Stimulated activated CD4-positive, alpha-beta T cell treated with anti-CD3 and anti-CD28 coated beads, Interleukin-4, amount 100 ng/mL, for 1 hour (primary cell): ENCODE measurements around the gene FHIT.

Experiments
- DNase-seq: peaks from one replicate; pipeline ENCODE4 v3.0.0-alpha.2; 2020

Gene FHIT

DNA sequence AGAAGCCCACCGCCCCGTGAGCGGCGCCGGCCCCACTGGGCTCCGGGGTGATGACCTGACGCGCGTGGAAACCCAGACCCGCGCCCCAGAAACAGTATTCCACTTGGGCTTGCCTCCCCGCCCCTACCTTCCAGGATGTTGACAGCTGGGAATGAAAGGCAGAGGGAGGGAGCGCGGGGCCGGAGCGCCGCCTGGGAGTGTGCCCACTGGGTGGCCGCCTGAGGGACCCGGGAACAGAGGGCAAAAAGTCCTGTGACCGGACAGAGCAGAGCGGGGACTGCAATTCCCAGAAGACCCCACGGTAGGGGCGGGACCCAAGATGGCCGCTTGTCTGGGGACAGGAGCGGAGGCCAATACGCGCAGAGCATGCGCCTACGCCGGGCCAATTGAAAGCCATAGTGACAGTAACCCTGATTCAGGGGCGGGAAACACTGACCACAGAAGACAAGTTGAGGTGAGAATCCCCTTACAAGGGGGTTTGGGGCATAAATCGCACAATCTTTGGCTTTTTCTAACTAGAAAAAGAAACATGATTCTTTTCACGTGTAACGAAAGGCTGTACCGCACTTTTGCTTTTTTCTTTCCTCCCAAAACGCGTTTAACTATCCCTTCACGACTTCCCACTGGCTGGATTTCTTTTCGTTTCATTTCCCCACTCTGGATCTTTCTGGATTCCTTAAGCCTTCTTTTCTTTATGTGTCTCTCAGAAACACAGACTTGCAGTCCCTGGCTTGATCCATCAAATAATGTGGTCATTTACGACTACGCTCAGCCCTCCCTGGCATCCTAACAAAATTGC is at the start of gene FHIT:
Gene FHIT, minus strand, starts transcription at position 279 of the 799 bp plus-strand sequence.
- DNase-seq: peak; percentile 92

DNA sequence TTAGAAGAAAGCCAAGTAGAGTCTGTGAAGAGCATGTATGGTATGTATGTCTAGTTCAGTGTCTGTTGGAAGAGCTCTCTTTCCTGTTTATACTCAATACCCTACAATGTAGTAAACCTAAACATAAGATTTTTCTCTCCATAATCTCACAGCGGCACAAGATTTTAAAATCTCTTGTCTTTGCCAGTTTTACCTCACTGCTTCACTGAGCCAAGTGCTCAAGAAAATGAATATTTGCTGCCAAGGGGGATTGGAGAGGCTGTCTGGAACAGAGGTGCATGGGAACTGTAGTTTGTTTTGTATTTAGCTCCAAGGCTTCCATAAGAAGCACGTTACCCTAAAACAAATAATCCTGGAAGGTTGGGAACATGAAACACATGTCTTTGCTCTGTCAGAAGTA is 49.5 kb upstream of the FHIT start:
- no peak for DNase-seq

DNA sequence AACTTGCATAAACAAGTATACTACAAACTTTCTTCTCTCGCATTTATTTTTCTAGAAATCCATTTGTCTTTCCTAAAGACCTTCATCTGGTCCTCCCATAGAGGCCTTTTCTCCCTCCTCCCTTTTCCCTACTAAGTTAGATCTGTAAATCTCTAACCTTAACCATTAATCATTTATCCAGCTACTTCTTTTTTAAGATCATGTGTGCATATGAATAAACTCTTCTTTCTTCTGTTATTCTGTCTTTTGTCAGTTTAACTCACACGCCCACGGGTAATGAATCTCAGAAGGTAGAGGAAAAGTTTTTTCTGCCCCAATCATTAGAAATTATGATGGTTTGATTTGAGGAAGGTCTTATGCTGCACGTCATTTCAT is 48.7 kb upstream of the FHIT start:
- no peak for DNase-seq

DNA sequence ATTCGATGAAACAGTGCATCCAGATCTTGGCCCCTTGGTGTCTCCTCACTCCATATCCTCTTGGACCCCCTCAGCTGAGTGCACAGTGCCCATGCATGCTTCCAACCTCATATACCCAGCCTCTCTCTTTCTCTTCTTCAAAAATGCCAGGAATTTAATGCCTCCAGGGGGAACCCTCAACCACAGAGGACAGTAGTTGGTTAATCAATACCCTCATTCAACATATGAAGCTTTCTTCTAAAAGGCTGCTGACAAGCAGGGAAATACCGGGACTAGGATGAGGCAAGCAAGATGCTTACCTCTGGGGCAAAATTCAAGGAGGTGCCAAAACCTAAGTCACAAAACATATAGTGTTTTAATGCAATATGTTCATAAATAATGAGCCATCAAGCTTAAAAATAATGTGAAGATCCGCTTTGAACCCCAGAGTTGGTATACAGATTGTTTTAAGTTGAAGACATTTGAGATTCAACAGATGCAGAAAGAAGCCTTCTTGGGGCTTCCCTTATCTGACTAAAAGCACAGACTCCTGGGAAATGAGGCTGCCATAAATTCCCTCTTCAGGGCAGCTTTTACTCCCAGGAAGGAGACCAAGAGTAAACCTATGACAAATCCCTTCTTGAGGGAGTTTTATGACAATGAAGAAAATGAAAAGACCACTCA is 48.2 kb upstream of the FHIT start:
- no peak for DNase-seq

DNA sequence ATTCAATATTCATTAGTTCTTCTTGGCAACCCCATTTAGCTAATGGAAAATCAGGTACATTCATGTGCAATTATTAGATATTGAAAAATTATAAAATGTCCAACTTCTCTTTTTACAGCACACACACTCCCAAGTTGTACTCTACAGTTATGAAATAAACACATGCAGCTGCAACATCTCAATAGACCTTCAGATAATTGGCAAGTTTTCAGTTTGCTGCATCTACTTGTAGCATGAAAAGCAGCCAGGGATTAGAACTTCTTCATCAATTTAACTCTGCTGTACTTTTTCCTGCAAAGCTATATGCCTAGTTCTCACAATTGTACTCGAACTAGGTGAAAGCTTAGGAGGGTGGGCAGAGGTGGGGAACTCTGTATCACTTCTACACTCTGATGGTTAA is 46.6 kb upstream of the FHIT start:
- no peak for DNase-seq

DNA sequence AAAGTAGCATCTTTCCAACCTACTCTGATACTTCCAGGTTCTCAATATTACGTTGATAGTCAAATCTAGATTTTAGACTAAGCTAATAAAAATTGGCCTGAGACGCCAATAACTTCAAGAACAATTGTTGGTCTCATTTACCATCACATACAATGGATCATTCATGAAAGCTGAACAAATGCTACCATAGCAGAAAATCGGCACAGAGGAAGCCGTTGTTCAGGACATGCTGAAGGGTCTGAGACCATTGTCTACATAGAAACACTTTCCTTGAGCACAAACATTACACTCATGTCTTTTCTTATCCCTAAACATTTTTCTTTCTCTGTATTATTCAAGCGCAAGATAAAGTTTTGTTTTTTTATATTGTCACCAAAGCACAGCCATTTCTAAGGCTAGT is 37.2 kb upstream of the FHIT start:
- DNase-seq: no peak

DNA sequence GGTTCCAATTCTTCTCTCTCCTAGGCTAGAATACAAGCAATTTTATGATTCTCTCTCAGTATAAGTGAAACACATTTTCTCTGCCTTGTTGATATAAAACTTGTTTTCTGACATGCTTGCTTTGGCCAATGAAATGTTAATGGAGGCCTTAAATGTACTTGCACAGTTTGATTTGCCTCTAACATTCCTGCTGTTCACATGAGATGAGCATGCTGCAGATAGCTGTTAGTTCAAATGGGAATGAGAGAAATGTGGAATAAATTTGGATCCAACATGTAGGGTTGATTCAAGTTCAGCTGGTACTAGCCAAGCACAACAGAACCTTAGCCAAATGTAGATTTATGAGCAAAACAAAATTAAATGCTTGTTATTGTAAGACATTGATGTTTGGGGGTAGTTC is 32.6 kb upstream of the FHIT start:
- no peak for DNase-seq

DNA sequence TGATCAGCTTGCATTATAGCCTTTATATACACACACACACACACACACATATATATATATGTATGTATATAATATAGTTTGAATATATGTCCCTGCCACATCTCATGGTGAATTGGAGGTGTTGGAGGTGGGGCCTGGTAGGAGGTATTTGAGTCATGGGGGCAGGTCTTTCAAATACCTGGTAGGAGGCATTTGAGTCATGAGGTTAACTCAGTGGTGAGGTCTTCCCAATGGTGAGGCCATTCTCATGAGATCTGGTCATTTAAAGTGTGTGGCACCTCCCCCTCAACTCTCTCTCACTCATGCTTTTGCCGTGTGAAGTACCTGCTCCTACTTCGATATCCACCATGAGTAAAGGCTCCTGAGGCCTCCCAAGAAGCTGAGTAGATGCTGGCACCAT is 27.5 kb upstream of the FHIT start:
- DNase-seq: no peak

DNA sequence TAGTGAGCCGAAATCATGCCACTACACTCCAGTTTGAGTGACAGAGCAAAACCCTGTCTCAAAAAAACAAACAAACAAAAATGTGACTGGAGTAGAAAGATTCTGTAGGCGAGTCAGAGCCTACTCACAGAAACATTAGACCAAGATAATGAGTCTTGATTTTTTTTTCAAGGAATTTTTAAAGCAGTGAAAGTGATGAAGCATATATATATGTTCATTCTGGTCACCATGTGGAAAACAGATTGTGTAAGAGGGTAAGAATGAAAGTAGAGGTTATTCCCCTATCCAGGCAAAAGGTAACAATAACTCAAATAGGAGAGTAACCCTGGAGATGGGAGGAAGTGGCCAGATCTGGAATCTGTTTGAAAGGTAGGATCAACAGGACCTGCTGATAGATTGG is 26.2 kb upstream of the FHIT start:
- no peak for DNase-seq

DNA sequence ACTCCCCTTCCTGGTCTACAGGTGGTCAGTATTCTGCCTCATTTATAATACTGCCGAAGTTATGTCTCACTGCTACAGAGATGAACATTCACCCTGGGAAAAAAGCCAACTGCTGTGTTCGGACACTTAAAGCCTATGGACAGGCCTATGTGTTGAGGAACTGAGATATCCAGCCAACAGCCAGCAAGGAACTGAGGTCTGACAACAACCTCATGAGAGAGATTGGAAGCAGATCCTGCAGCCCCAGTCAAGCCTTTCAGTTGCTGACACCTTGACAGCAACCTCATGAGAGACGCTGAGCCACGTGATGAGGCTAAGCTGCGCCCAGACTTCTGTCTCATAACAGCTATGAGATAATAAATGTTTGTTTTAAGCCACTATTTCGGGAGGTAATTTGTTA is 18.2 kb upstream of the FHIT start:
- DNase-seq: no peak

DNA sequence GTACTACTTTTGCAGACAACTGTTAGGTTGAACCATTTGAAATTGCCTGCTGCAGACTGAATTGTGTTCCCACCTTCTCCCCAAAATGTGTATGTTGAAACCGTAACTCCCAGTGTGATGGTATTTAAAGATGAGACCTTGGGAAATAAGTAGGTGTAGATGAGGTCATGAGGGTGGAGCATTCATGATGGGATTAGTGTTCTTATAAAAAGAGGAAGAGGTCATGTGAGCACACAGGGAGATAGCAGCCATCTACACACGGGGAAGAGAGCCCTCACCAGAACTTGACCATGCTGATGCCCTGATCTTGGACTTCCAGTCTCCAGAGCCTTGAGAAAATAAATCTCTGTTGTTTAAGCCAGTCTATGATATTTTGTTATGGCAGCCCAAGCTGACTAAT is 17.4 kb upstream of the FHIT start:
- no peak for DNase-seq

DNA sequence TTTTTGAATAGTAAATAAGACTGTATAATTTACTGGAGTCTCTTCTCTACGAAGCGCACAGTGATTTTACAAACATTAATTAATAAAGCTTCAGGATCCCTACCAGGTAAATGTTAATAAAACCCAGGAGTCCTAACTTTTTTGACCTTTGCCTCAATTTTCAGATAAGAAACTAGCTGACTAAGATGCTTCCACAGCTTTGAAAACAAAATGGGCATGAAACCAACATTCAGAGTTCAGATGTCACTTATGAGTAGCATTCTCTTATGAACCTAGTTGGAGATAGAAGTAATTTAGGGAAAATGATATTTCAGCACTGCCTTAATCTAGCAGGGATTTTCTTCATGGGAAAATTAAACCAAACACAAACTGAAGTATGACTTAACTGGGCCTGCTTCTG is 13.0 kb upstream of the FHIT start:
- DNase-seq: no peak

DNA sequence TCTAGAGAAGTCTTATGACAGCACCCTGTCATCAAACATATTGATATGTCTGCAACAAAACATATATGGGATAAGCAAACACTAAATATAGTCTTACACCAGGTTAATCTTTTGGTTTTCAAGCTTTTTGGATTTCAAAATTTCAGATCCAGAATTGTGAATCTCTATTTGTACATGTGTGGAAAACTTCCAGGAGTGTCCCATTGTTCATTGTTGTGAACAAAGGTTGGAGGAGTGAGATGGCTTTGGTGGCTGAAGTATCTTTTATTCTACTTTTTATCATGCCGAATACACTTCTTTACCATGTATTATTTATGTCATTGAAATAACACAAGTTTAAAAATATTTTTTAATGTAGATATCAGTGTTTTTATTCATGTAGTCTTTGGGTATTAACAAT is 5.9 kb upstream of the FHIT start:
- DNase-seq: no peak

DNA sequence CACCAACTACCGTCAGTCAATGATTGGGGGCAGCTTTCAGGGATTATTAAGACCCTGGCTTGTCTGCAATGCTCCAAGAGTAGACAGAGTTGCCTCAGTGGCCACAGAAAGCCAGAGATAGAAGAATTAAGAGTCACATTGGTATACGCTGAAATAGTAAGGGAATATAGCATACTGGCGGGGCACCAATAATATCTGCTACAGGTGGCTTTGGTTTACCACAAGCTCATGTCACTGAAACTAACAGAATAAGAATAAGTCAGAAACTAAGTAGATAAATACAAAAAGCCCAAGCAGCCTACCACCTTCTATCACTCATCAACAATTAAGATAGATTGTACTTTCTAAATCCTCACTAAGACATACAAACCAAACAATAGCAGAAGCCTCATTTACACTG is 2.5 kb upstream of the FHIT start:
- no peak for DNase-seq

DNA sequence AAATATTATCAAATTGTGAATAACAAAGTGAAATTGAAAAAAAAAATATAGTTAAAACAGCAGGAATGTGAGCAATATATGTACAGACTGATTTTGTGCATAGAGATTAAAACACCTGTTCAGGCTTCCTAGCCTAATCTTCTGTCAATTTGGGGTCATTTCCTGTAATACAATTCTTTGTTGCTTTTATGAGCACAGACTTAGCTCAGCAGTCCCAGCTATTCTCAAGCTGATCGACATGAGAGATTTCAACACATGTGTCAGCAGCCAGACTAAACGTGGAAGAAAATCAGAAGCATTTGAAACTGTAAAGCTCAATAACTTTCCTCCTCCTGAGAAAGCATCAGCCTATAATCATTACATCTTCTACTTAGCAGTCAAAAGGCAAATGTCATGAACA is 1.6 kb upstream of the FHIT start:
- DNase-seq: no peak

DNA sequence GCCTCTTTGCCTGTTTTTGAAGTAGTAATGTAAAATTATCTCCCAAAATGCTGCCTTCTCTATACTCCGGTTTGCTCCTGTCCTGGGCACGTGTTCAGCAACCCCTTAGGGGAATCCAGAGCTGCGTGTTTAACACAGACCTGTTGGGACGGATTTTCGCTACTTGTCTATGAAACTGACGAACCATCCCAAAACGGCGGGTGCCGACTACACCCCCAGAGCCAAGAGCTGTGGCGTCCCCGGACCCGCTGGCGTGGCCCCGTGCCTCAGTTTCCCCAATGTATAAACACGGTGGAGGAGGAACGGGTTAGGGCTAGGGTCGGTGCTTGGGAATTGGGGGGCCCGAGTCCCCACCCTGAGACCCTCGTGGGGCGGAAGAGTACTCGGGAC is 473 bp downstream of the FHIT start:
- peak; percentile 20 for DNase-seq

DNA sequence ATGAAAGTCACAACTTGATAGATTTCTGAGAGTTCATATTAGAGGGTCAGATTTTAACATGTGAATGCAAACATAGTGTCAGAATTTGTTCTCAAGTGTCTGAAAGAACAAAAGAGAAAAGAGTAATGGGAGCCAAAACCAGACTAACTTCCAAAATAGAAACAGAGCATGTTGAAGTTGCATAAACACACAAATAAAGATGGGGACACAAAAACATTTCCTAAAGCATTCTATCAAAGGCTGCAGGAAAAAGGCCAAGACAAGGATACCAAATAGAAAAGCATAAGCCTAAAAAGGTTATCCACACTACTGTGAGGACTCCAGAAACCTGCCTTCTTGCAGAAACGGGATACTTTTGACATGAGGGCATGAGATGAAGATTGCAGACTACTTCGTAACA is 2.8 kb downstream of the FHIT start:
- no peak for DNase-seq

DNA sequence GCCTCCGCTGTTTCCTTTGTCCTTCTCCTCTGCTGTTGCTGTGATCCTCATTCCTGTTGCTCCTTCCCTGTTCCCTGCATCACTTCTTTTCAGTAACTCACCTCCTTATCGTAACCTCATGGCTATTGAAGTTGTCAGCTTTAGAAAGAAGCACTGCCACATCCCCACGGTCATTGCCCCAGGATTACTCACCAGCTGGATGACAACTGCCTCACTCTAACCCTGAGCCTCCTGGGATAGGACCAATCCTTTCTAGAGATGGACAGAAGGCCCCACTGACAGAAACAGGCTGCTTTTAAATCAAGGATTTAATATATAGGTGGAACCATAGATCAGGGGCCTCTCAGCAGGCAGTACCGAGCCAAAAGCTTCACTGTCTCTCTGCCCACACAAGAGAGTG is 4.1 kb downstream of the FHIT start:
- DNase-seq: no peak

DNA sequence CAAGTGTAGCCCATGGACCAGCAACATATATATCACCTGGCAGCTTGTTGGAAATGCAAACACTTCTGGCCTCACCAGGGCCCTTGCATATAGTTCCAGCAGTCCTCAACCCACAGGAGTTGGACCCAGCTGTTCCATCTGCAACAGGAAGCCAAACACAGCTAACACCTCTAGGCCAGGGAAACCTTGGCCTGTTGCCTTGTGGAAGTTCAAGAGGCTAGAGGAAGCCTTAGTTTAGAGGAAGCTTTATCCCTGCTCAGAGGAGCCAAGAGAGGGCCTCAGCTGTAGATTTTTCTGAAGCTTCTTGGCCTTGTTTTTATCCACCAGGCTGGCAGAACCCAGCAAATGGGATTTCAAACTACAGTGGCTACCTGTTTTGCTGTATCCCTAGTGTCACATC is 11.4 kb downstream of the FHIT start:
- DNase-seq: no peak

DNA sequence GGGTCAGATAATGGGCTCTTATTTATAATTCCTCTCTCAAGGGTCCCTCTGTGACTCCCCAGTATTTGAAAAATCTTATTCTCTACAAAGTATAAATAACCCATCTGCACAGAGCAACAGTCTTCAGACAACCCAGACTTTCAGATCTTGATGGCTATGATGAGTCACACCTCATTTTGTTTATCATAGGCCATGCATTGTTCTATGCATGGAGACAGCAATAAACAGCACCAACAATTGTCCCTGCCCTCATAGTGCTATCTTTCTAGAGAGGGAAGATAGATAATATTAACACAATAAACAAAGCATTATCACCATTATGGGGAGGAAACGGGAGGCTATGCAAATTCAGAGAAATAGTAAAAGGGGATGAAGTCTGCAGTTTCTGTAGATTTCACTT is 13.4 kb downstream of the FHIT start:
- no peak for DNase-seq

DNA sequence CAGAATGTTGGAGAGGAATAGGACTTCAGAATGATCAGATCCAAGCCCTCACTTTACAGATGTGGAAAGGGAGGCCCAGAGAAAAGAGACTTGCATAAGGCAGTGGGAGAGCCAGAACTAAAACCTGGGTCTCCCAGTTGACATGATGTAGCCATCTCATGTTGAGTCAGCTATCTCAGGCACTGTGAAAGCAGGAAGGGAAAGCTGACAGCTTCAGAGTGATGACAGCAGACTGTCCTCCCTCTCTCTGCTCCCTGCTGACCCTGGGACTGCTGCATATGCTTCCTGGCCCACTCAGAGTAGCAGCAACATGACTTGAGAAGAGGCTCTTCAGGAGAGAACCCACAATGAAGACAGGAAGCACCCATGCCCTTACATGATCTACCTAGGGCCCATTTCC is 14.7 kb downstream of the FHIT start:
- no peak for DNase-seq

DNA sequence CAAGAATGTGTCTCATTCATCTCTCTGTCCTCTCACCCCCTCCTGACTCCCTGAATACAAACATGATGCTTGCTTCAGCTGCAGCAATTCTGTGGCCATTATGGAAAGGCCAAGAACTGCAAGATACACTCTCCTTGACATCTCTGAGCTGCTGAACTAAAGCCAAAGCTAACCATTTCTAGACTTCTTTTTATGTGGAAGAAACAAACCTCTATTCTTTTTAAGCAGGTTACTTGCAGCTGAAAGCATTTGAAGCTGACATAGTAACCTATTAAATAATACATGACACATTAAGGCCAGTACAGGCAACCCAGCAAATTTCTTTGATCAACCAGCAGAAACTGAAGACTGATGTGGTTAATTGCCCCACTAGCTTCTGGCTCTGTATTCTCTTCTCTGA is 17.5 kb downstream of the FHIT start:
- DNase-seq: no peak

DNA sequence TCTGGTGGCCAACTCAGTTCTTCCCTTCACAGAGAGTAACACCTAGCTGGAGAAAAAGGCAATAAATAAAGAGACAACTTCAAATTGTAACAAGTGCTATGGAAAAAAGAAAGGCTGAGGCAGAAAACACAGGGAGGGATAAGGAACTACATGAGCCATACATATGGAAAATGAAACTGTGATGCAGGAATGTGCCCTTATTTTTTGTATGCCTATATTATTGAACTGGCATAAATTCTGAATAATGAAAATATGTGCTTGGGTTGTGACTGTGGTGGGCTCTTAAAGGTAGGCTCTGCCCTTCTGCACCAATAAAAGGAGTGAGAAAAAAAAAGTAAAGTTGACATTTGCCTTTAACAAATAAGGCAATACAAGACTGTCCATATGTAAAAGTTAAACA is 19.6 kb downstream of the FHIT start:
- no peak for DNase-seq

DNA sequence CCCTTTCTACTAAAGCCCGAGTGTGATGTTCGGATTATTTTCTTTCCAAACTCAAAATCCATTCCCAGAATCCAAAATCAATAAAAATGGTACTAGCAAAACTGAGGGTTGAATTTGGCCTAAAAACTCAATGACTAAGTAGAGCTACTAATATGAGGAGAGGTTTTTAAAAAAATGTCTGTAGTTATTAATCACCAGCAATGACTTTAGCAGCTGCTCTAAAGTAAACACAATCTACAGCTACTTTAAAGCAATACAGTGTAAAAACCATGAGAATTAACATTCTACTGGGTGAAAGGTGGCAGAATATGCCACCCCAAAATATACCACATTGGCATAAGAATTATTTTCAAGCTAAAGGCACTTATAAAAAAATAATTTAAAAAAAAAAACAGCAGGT is 23.5 kb downstream of the FHIT start:
- no peak for DNase-seq

DNA sequence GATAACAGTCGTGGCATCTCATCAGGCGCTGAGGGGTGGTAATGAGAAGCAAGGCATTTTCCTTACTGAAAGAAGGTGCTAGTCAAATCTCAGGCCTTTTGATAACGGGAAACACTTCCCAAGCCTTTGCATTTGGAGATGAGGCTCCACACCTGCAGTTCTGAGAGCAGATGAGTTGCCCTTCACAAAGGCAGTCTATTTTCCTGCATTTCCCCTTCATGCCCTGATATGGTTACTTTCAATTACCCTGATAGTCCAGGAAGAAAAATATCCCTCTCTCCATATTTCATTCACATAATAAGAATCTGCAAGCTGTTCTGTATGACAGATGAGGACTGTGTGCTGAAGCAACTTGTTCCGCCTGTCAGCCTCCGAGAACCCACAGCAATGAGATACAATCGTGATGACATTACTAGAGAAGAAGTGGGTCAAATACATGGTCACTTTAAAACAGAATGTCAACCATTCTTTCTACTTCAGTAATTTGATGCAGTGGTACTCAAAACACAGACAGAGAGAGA is 25.0 kb downstream of the FHIT start:
- DNase-seq: no peak
